ENCODE data around the gene KCNQ1. TPM values are rescaled to one million over a fixed set of nuclear protein-coding genes. Genes with fewer than 3 reads are reported as not detected.

KCNQ1 gene
- total and polyA plus RNA-seq, 9 of the 15 experiments (the other 6 are each of a cell fraction or from before 2014, with no cell fraction given): 0.44 TPM; not detected in 8

GRCh38 chr11:2846056-2846455 lies 401.2 kb downstream of the KCNQ1 start (continued):
- no peak for TF ChIP-seq IRF1 (CRISPR knock-in tag; IDR thresholded peaks at IDR 0.05; ENCODE audit: borderline replicate concordance)
- TF ChIP-seq C11orf30 (IDR thresholded peaks at IDR 0.05; ENCODE audit: low read depth): peak; percentile 77
- TF ChIP-seq RBM17 (IDR thresholded peaks at IDR 0.05; ENCODE audit: borderline replicate concordance, low read depth, low read length): no peak
- TF ChIP-seq KLF1 (tag; IDR thresholded peaks at IDR 0.05): no peak
- TF ChIP-seq ZNF586 (CRISPR knock-in tag; conservative IDR thresholded peaks at IDR 0.05): no peak
- TF ChIP-seq CBFA2T3 (IDR thresholded peaks at IDR 0.05): peak; percentile 37
- no peak for TF ChIP-seq ZNF165 (CRISPR knock-in tag; IDR thresholded peaks at IDR 0.05; ENCODE audit: borderline replicate concordance)
- peak; percentile 53 for TF ChIP-seq VEZF1 (CRISPR knock-in tag; IDR thresholded peaks at IDR 0.05)
- TF ChIP-seq MBD1 (CRISPR knock-in tag; IDR thresholded peaks at IDR 0.05): no peak
- no peak for TF ChIP-seq RBM39 (optimal IDR thresholded peaks at IDR 0.05; ENCODE audit: low read depth, low read length)
- no peak for TF ChIP-seq ZNF134 (CRISPR knock-in tag; conservative IDR thresholded peaks at IDR 0.05)
- no peak for TF ChIP-seq TFE3 (CRISPR knock-in tag; IDR thresholded peaks at IDR 0.05)
- TF ChIP-seq MCM5 (IDR thresholded peaks at IDR 0.05; ENCODE audit: low read depth): no peak
- no peak for TF ChIP-seq SNIP1 (IDR thresholded peaks at IDR 0.05; ENCODE audit: low read depth)
- no peak for TF ChIP-seq ZFP1 (CRISPR knock-in tag; IDR thresholded peaks at IDR 0.05)
- no peak for TF ChIP-seq HNRNPH1 (optimal IDR thresholded peaks at IDR 0.05; ENCODE audit: low read depth, low read length)
- no peak for TF ChIP-seq TAF1 (IDR thresholded peaks at IDR 0.05; ENCODE audit: control insufficient read depth, extremely low read depth, insufficient read depth, low read length, severe bottlenecking)
- peak; percentile 90 for TF ChIP-seq FOSL1 (tag; conservative IDR thresholded peaks at IDR 0.05)
- TF ChIP-seq CUX1 (CRISPR knock-in tag; IDR thresholded peaks at IDR 0.05): no peak
